HepG2 (cell line): ENCODE measurements around the gene DAB1. TPM values are rescaled to one million over a fixed set of nuclear protein-coding genes. Genes with fewer than 3 reads are reported as not detected.

Experiments
- CBX5 ChIP-seq: sonication (generic); formaldehyde crosslinking; IDR thresholded peaks from 2 replicates; pipeline ENCODE4 v1.4.0; 2020; ENCODE audit warnings: missing genetic modification reagents, borderline replicate concordance
- ZC3H4 ChIP-seq: sonication (generic); formaldehyde crosslinking; IDR thresholded peaks from 2 replicates; pipeline ENCODE4 v1.4.0; 2020; ENCODE audit warnings: missing genetic modification reagents, borderline replicate concordance
- ZFP37 ChIP-seq: sonication (generic); formaldehyde crosslinking; IDR thresholded peaks from 2 replicates; pipeline ENCODE4 v1.4.0; 2020; ENCODE audit warnings: missing genetic modification reagents, borderline replicate concordance
- ZNF142 ChIP-seq: sonication (generic); formaldehyde crosslinking; IDR thresholded peaks from 2 replicates; pipeline ENCODE4 v1.4.0; 2020; ENCODE audit warnings: missing genetic modification reagents
- ZNF281 ChIP-seq: sonication (generic); formaldehyde crosslinking; IDR thresholded peaks from 2 replicates; pipeline ENCODE4 v1.4.0; 2020; ENCODE audit warnings: missing genetic modification reagents, borderline replicate concordance
- ZNF33A ChIP-seq: sonication (generic); formaldehyde crosslinking; IDR thresholded peaks from 2 replicates; pipeline ENCODE4 v1.5.1; 2020; ENCODE audit warnings: missing genetic modification reagents, mild to moderate bottlenecking, moderate library complexity, borderline replicate concordance
- ZNF75D ChIP-seq: sonication (generic); formaldehyde crosslinking; IDR thresholded peaks from 2 replicates; pipeline ENCODE4 v1.8.1; 2023; ENCODE audit warnings: missing genetic modification reagents, mild to moderate bottlenecking, borderline replicate concordance
- polyA plus RNA-seq, 8 experiments: library from polyadenylated mRNA; depleted of rRNA in 3 of 8; stranded (reverse) in 7 of 8; unstranded in 1 of 8; fragments of >200 nt; fragmentation: Illumina TruSeq in 4 of 8; extraction: Trizol in 4 of 8; gene quantifications; 2 replicates each; pipeline versions ENCODE4 v1.2.1 to v1.2.3, GENCODE V29; 2011 to 2016; ENCODE audit warnings: low read depth in 4 of 8, missing spikeins in 1 of 8, mixed read lengths in 1 of 8; ENCODE audit not compliant: insufficient read depth in 1 of 8
- total RNA-seq, 5 experiments: library from RNA; depleted of rRNA; stranded (reverse); fragments of >200 nt; fragmentation: Illumina TruSeq; extraction: Trizol; gene quantifications; 2 replicates each; pipeline ENCODE4 v1.2.3, GENCODE V29; 2016; ENCODE audit warnings: low read depth in 1 of 5

Gene DAB1
- total and polyA plus RNA-seq, 2 of the 13 experiments (the other 11 are each of a cell fraction or from before 2014, with no cell fraction given): 0.04 to 0.13 TPM

- no peak for TF ChIP-seq ZNF142 (CRISPR knock-in tag)
- no peak for TF ChIP-seq ZNF75D (CRISPR knock-in tag)
- no peak for TF ChIP-seq ZFP37 (CRISPR knock-in tag)
- TF ChIP-seq ZNF33A (CRISPR knock-in tag): no peak
- TF ChIP-seq ZNF281 (CRISPR knock-in tag): no peak
- no peak for TF ChIP-seq CBX5
- TF ChIP-seq ZC3H4: no peak
These were observed 4.9 kb downstream of the DAB1 start (continued) for GRCh38 chr1:57418971-57419370.
